ENCODE data around the gene FLAD1.

Gene FLAD1

GRCh38 chr1:154982897-154983648 is at the start of gene FLAD1:
Gene FLAD1 (plus strand): TSS chr1:154983344. CDS start chr1:154983695, 351 bp downstream.
- peak; percentile 100 for DNase-seq (ENCODE audit: low read depth)

- DNase-seq (ENCODE audit: low read depth) = no peak
Measured at GRCh38 chr1:154934358-154934948, 48.7 kb upstream of the FLAD1 start.

GRCh38 chr1:154935749-154936554 is 47.2 kb upstream of the FLAD1 start:
- DNase-seq (ENCODE audit: low read depth) = no peak

GRCh38 chr1:154936555-154937084 is 46.5 kb upstream of the FLAD1 start, which contains the start of gene PMVK:
Gene PMVK (minus strand): TSS chr1:154936719. CDS start chr1:154936685, 34 bp downstream.
- DNase-seq (ENCODE audit: low read depth) = peak; percentile 94

GRCh38 chr1:154937085-154937987 is 45.8 kb upstream of the FLAD1 start:
- DNase-seq (ENCODE audit: low read depth) = peak; percentile 89

- no peak for DNase-seq (ENCODE audit: low read depth)
Measured at GRCh38 chr1:154937988-154938386, 45.2 kb upstream of the FLAD1 start.

- DNase-seq (ENCODE audit: low read depth) = no peak
Measured at GRCh38 chr1:154938604-154939399, 44.3 kb upstream of the FLAD1 start.

- DNase-seq (ENCODE audit: low read depth) = no peak
Measured at GRCh38 chr1:154940213-154940560, 43.0 kb upstream of the FLAD1 start.

GRCh38 chr1:154940651-154941194 is 42.4 kb upstream of the FLAD1 start:
- DNase-seq (ENCODE audit: low read depth) = no peak

GRCh38 chr1:154941333-154942013 is 41.7 kb upstream of the FLAD1 start:
- DNase-seq (ENCODE audit: low read depth) = no peak

- DNase-seq (ENCODE audit: low read depth) = no peak
Measured at GRCh38 chr1:154943649-154944400, 39.3 kb upstream of the FLAD1 start.

GRCh38 chr1:154944401-154945159 is 38.6 kb upstream of the FLAD1 start:
- DNase-seq (ENCODE audit: low read depth) = no peak

- no peak for DNase-seq (ENCODE audit: low read depth)
Measured at GRCh38 chr1:154945160-154945961, 37.8 kb upstream of the FLAD1 start.

GRCh38 chr1:154945962-154946850 is 36.9 kb upstream of the FLAD1 start:
- no peak for DNase-seq (ENCODE audit: low read depth)

GRCh38 chr1:154948079-154948478 is 35.1 kb upstream of the FLAD1 start:
- DNase-seq (ENCODE audit: low read depth) = no peak

- no peak for DNase-seq (ENCODE audit: low read depth)
Measured at GRCh38 chr1:154951901-154952657, 31.1 kb upstream of the FLAD1 start.

Data from GM04504 (cell line).